BE2C (cell line): ENCODE data around the gene SFSWAP.

Experiments
- DNase-seq: peaks from one replicate; pipeline ENCODE4 v3.0.0-alpha.2; 2020
- H3K27me3 ChIP-seq: fragments of 250-450 bp; sonication (Bioruptor Pico); 2 replicates; pipeline ENCODE4 v1.5.1; 2020; ENCODE audit warnings: mild to moderate bottlenecking
- H3K36me3 ChIP-seq: fragments of 250-450 bp; sonication (Bioruptor Pico); 2 replicates; pipeline ENCODE4 v1.5.1; 2020; ENCODE audit warnings: mild to moderate bottlenecking
- H3K4me1 ChIP-seq: fragments of 250-450 bp; sonication (Bioruptor Pico); 2 replicates; pipeline ENCODE4 v1.5.1; 2020
- H3K4me3 ChIP-seq: 2 replicates; pipeline ENCODE4 v1.5.1; 2011; ENCODE audit warnings: low read depth, low read length
- H3K9me3 ChIP-seq: fragments of 250-450 bp; sonication (Bioruptor Pico); 2 replicates; pipeline ENCODE4 v1.5.1; 2020
- TF ChIP-seq, protein P1 (sequence below): IDR thresholded peaks from 2 replicates; pipeline ENCODE4 v1.5.1; 2012; ENCODE audit warnings: mild to moderate bottlenecking, low read depth, low read length

SFSWAP gene

DNA sequence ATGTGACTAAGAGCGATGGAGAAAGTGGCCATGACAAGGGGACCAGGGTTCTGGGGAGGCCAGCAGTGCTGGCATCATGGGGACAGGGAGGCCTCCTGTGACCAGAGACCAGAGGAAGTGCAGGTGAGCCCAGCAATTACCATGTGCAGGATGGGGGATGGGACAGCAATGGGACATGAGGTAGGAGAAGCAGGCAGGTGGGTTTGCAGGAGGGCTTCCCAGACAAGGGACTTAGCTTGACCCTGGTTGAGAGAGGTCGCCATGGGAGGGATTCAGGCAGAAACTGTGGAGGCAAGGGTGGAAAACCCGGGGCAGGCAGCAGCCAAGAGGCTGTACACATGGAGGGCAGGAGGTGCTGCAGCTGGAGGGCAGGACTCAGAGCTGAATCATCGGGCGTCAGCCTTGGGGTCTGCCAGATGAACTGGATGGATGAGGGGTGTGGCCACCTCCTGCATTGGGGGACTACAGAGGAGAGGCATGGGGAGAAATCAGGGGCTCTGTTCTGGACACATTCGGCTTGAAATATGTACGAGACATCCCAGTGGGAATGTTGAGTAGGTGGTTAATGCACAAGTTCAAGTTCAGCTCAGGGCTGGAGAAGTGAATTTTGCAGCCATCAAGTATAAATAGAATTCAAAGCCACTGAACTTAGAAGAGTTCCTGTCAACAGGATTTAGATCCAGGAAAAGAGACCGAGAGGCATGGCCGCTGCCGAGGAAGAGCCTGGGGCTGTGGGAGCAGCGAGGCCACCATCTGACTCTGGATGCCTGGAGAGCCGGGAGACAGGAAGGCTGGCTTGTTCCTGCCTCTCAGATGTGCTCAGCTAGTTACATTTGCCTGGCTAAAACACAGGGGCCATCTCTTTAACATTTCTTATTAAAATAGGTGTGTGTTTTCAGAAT is 36.6 kb downstream of the SFSWAP start:
- no peak overlapping the region for H3K4me3 ChIP-seq
- H3K9me3 ChIP-seq = no peaks in the 10 kb centered on the region
- H3K4me1 ChIP-seq = peaks cover 6% of the 10 kb centered on the region
- no peak for DNase-seq
- TF ChIP-seq, protein P1, sequence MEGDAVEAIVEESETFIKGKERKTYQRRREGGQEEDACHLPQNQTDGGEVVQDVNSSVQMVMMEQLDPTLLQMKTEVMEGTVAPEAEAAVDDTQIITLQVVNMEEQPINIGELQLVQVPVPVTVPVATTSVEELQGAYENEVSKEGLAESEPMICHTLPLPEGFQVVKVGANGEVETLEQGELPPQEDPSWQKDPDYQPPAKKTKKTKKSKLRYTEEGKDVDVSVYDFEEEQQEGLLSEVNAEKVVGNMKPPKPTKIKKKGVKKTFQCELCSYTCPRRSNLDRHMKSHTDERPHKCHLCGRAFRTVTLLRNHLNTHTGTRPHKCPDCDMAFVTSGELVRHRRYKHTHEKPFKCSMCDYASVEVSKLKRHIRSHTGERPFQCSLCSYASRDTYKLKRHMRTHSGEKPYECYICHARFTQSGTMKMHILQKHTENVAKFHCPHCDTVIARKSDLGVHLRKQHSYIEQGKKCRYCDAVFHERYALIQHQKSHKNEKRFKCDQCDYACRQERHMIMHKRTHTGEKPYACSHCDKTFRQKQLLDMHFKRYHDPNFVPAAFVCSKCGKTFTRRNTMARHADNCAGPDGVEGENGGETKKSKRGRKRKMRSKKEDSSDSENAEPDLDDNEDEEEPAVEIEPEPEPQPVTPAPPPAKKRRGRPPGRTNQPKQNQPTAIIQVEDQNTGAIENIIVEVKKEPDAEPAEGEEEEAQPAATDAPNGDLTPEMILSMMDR = no peak
- no peaks in the 10 kb centered on the region for H3K27me3 ChIP-seq
- H3K36me3 ChIP-seq = peaks cover 44% of the 10 kb centered on the region

DNA sequence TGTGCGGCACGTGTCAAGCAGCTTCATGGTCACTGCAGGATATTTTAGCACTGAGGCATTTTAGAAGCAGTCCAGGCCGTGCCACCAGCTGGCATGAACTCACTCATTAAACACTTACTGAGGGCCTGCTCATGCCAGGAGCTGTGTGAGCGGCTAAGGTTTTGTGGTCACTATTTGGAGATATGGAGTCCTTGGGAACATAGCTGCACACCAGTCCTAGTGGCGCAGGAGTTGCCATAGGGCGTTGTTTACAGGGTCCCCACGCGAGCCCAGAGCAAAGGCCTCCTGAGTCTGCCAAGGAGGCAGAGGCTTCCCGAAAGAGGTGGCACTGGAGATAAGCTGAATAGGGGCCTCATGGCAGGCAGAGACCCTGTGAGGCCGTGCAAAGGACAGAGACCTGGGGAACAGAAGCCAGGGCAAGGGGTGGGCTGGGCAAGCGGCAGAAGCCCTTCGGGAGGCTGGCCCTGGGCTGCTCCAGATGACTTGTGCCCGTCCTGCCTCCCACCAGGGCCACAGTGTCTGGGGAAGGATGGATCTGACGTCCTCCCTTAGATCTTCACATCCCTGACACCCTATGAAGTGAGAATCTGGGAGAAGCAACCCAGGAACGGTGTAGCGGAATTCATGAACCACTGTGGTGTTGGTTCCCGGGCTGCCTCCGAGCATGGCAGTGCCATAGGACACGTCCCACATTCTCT is 38.9 kb downstream of the SFSWAP start:
- H3K9me3 ChIP-seq = no peaks in the 10 kb centered on the region

DNA sequence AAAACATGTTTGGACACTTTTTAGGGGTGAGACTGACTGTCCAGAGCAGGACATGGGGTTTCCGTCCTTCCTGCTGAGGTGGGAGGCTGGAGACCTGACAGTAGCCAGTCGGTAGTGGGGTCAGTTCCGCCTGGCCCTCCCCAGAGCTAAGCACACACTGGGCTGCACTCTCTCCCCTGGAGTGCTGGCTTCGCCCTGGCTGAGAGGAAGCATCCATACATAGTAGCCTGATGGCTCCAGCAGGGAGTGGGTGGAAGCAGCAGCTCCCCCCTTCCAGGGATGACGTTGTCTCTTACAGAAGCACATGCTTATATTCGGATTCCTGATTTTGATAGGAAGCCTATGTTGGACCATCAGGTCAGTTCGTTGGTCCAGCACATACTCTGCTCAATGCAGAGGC is 40.4 kb downstream of the SFSWAP start:
- H3K4me3 ChIP-seq = no peak overlapping the region
- TF ChIP-seq, protein P1 = no peak
- peaks cover 50% of the 10 kb centered on the region for H3K36me3 ChIP-seq
- no peaks in the 10 kb centered on the region for H3K27me3 ChIP-seq
- peaks cover 6% of the 10 kb centered on the region for H3K4me1 ChIP-seq
- no peaks in the 10 kb centered on the region for H3K9me3 ChIP-seq
- no peak for DNase-seq

More for the DNA sequence above, 38.9 kb downstream of the SFSWAP start:
- TF ChIP-seq, protein P1 = no peak
- DNase-seq = no peak
- H3K36me3 ChIP-seq = peaks cover 40% of the 10 kb centered on the region
- no peaks in the 10 kb centered on the region for H3K27me3 ChIP-seq
- peaks cover 6% of the 10 kb centered on the region for H3K4me1 ChIP-seq
- no peak overlapping the region for H3K4me3 ChIP-seq

DNA sequence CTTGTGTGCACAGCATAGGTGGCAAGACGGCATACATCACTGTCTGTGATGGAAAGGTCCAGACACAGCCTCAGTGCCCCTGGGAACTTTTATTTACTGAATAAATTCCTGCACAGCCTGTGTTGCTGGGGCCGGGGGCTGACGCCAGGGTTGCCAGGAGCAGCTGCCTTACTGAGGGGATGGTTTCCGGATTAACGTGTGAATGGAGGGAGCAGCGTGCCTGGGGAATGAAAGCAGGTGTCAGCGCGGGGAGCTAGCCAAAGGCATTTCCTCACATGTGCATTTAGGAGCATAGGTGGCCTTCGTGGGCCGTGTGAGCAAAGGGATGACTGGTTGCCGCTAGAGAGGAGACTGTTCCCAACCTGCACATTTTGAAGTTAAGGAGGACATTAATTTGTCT is 41.6 kb downstream of the SFSWAP start:
- Histone ChIP-seq H3K4me3 (no peak overlapping the region), H3K27me3 (no peaks in the 10 kb centered on the region), H3K9me3 (no peaks in the 10 kb centered on the region), H3K4me1 (peaks cover 6% of the 10 kb centered on the region), H3K36me3 (peaks cover 61% of the 10 kb centered on the region)
- TF ChIP-seq, protein P1 = no peak
- no peak for DNase-seq

DNA sequence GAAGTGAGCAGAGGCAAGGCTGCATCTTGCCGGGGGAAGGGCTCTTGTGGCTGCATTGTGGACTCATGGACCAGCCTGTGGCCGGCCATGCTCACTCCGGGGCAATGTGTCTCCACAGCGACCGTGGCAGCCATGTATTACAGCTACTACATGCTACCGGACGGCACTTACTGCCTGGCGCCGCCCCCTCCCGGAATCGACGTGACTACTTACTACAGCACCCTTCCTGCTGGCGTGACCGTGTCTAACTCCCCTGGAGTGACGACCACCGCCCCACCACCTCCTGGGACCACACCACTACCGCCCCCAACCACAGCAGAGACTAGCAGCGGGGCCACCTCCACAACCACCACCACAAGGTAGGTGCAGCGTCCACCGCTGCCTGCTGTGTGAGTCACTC is 42.1 kb downstream of the SFSWAP start:
- H3K4me1 ChIP-seq = peaks cover 6% of the 10 kb centered on the region
- peaks cover 67% of the 10 kb centered on the region for H3K36me3 ChIP-seq
- H3K4me3 ChIP-seq = no peak overlapping the region
- no peak for DNase-seq
- TF ChIP-seq, protein P1 = no peak
- no peaks in the 10 kb centered on the region for H3K9me3 ChIP-seq
- no peaks in the 10 kb centered on the region for H3K27me3 ChIP-seq

DNA sequence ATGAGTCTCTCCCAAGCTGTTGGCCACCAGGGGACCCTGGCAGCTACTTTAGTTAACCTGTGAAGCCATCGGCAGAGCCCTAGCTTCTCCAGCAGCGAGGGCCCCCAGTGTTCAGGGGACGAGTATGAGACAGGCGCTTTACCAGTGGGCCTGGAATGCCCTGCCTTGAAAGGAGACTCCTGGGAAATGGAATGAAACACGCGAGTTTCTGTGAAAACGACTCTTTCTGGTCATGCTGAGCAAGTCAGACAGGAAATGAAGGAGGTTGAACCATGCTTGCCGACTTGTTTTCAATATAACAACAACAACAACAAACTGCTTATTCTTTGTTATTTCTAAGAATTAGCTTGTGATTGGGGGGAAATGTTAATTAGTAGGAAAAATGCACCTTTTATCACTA is 42.9 kb downstream of the SFSWAP start:
- Histone ChIP-seq H3K9me3 (no peaks in the 10 kb centered on the region), H3K36me3 (peaks cover 70% of the 10 kb centered on the region), H3K27me3 (no peaks in the 10 kb centered on the region), H3K4me3 (no peak overlapping the region), H3K4me1 (peaks cover 6% of the 10 kb centered on the region)
- TF ChIP-seq, protein P1 = no peak
- DNase-seq = no peak
